IMR-90 (cell line): ENCODE measurements around the gene RAD51B. TPM values are rescaled to one million over a fixed set of nuclear protein-coding genes. Genes with fewer than 3 reads are reported as not detected.
A peak's percentile ranks its signal among the peaks of the same experiment; 100 is the strongest.

ENCODE experiments used
- ATAC-seq: fragments of 200-7000 bp; cut with Tn5 transposase; 2 replicates; pipeline ENCODE4 v1.9.1; 2020; ENCODE audit warnings: low read depth, mild to moderate bottlenecking, moderate library complexity
- BruUV-seq: library from RNA; stranded (reverse); fragments of 400-500 nt; replicated peaks from 2 replicates; lab custom pipeline; 2021; lab: Mats Ljungman, UMichigan
- CTCF ChIA-PET: fragments of 300-600 bp; formaldehyde crosslinking; extraction: SDS; loops from one replicate; lab custom pipeline; 2021; ENCODE audit warnings: antibody characterized with exemption; lab: Yijun Ruan, JAX
- POLR2A ChIA-PET: fragments of 300-600 bp; sonication (Branson Sonifier 250); formaldehyde crosslinking; loops from one replicate; lab custom pipeline; 2022; ENCODE audit warnings: antibody characterized with exemption; ENCODE audit not compliant: unreplicated experiment; lab: Charles Lee
- DNase-seq: peaks from one replicate; pipeline ENCODE4 v3.0.0; 2013
- H2AFZ ChIP-seq: replicated peaks from 2 replicates; pipeline ENCODE3; 2013; ENCODE audit warnings: low read length, mild to moderate bottlenecking; ENCODE audit not compliant: poor library complexity
- H2AK5ac ChIP-seq: 2 replicates; pipeline ENCODE4 v1.6.1; 2013; ENCODE audit warnings: low read depth, low read length, inconsistent platforms
- H2AK9ac ChIP-seq: replicated peaks from 2 replicates; pipeline ENCODE3; 2013; ENCODE audit warnings: mild to moderate bottlenecking, low read depth, low read length, moderate library complexity; ENCODE audit not compliant: poor library complexity
- H2BK120ac ChIP-seq: 2 replicates; pipeline ENCODE4 v1.6.1; 2013; ENCODE audit warnings: low read depth, low read length, inconsistent platforms
- H2BK15ac ChIP-seq: 3 replicates; pipeline ENCODE4 v1.6.1; 2013; ENCODE audit warnings: low read depth, low read length, inconsistent platforms
- H2BK20ac ChIP-seq: 2 replicates; pipeline ENCODE4 v1.6.1; 2013; ENCODE audit warnings: low read depth, mild to moderate bottlenecking, inconsistent platforms, low read length, moderate library complexity
- H2BK5ac ChIP-seq: 2 replicates; pipeline ENCODE4 v1.6.1; 2013; ENCODE audit warnings: mild to moderate bottlenecking, low read depth, low read length, inconsistent platforms; ENCODE audit not compliant: poor library complexity, severe bottlenecking
- H3K14ac ChIP-seq: replicated peaks from 2 replicates; pipeline ENCODE4 v1.6.1; 2013; ENCODE audit warnings: low read depth, low read length, inconsistent platforms
- H3K18ac ChIP-seq: 2 replicates; pipeline ENCODE4 v1.6.1; 2013; ENCODE audit warnings: low read depth, low read length, control low read depth
- H3K23ac ChIP-seq: 2 replicates; pipeline ENCODE4 v1.6.1; 2013; ENCODE audit warnings: low read depth, low read length, inconsistent platforms
- H3K27ac ChIP-seq: 2 replicates; pipeline ENCODE4 v1.5.1; 2013; ENCODE audit warnings: mild to moderate bottlenecking, control low read depth, low read length; ENCODE audit not compliant: insufficient read depth
- H3K27me3 ChIP-seq: 2 replicates; pipeline ENCODE4 v1.6.1; 2013; ENCODE audit warnings: low read length; ENCODE audit not compliant: control insufficient read depth, insufficient read depth
- H3K36me3 ChIP-seq: 2 replicates; pipeline ENCODE4 v1.6.1; 2013; ENCODE audit warnings: low read length, mixed read lengths; ENCODE audit not compliant: control insufficient read depth, insufficient read depth
- H3K4ac ChIP-seq: 2 replicates; pipeline ENCODE4 v1.6.1; 2013; ENCODE audit warnings: low read depth, low read length, inconsistent platforms
- H3K4me1 ChIP-seq: 2 replicates; pipeline ENCODE4 v1.6.1; 2013; ENCODE audit warnings: low read length, mixed read lengths; ENCODE audit not compliant: control insufficient read depth, insufficient read depth
- H3K4me2 ChIP-seq: 2 replicates; pipeline ENCODE4 v1.6.1; 2013; ENCODE audit warnings: low read depth, mild to moderate bottlenecking, control low read depth, low read length, moderate library complexity
- H3K4me3 ChIP-seq: 2 replicates; pipeline ENCODE4 v1.5.1; 2013; ENCODE audit warnings: low read depth, mild to moderate bottlenecking, control low read depth, low read length, moderate library complexity; ENCODE audit not compliant: insufficient read depth
- H3K56ac ChIP-seq: 2 replicates; pipeline ENCODE4 v1.6.1; 2013; ENCODE audit warnings: low read length, inconsistent platforms; ENCODE audit not compliant: insufficient read depth; ENCODE audit errors: extremely low read depth
- H3K79me1 ChIP-seq, 2 experiments: 2 replicates each; pipeline ENCODE4 v1.6.1; 2013; ENCODE audit warnings: low read length in 2 of 2, inconsistent platforms in 1 of 2, low read depth in 1 of 2
- H3K9ac ChIP-seq: 2 replicates; pipeline ENCODE4 v1.6.1; 2013; ENCODE audit warnings: low read depth, low read length, control low read depth
- H3K9me1 ChIP-seq: 2 replicates; pipeline ENCODE4 v1.6.1; 2013; ENCODE audit warnings: low read length, inconsistent platforms; ENCODE audit not compliant: insufficient read depth
- H3K9me3 ChIP-seq: 2 replicates; pipeline ENCODE4 v1.6.1; 2013; ENCODE audit warnings: low read length; ENCODE audit not compliant: control insufficient read depth, insufficient read depth
- H4K20me1 ChIP-seq: 2 replicates; pipeline ENCODE4 v1.6.1; 2013; ENCODE audit warnings: low read length, inconsistent platforms; ENCODE audit not compliant: insufficient read depth
- H4K5ac ChIP-seq: 2 replicates; pipeline ENCODE4 v1.6.1; 2013; ENCODE audit warnings: mild to moderate bottlenecking, low read depth, low read length, control low read depth
- H4K8ac ChIP-seq, 2 experiments: 2 replicates each; pipeline ENCODE4 v1.6.1; 2013; ENCODE audit warnings: low read depth in 2 of 2, low read length in 2 of 2, control low read depth in 1 of 2, inconsistent platforms in 1 of 2
- H4K91ac ChIP-seq: 2 replicates; pipeline ENCODE4 v1.6.1; 2013; ENCODE audit warnings: low read depth, low read length, inconsistent platforms; ENCODE audit not compliant: insufficient read depth
- CEBPB ChIP-seq: IDR thresholded peaks from 2 replicates; pipeline ENCODE4 v1.6.1; 2012; ENCODE audit warnings: low read depth, low read length, improper control_type of control experiment
- CTCF ChIP-seq: conservative IDR thresholded peaks from 2 replicates; pipeline ENCODE4 v1.5.1; 2012; ENCODE audit warnings: mild to moderate bottlenecking, low read depth, low read length, improper control_type of control experiment
- ELK1 ChIP-seq: fragments of 150-350 bp; IDR thresholded peaks from 2 replicates; pipeline ENCODE4 v1.6.1; 2016; ENCODE audit warnings: low read depth, mild to moderate bottlenecking, low read length, moderate library complexity, borderline replicate concordance
- FOS ChIP-seq: fragments of 150-350 bp; IDR thresholded peaks from 2 replicates; pipeline ENCODE4 v1.6.1; 2016; ENCODE audit warnings: low read depth, low read length
- MAFK ChIP-seq: IDR thresholded peaks from 2 replicates; pipeline ENCODE4 v1.6.1; 2012; ENCODE audit warnings: low read depth, low read length, improper control_type of control experiment
- MAZ ChIP-seq: IDR thresholded peaks from 2 replicates; pipeline ENCODE4 v1.6.1; 2012; ENCODE audit warnings: low read depth, mild to moderate bottlenecking, low read length, improper control_type of control experiment, moderate library complexity, borderline replicate concordance
- RAD21 ChIP-seq: IDR thresholded peaks from 2 replicates; pipeline ENCODE4 v1.6.1; 2012; ENCODE audit warnings: low read length, improper control_type of control experiment
- RFX5 ChIP-seq: IDR thresholded peaks from 2 replicates; pipeline ENCODE4 v1.8.0; 2012; ENCODE audit warnings: low read depth, mild to moderate bottlenecking, low read length, moderate library complexity
- WGBS, 2 experiments: methylation state at CpG; one replicate each; pipeline versions ENCODE4 v1.1.5 to v1.1.7; 2013; ENCODE audit warnings: missing lambda C conversion rate in 2 of 2; ENCODE audit not compliant: insufficient read length in 1 of 2; ENCODE audit errors: extremely low coverage in 2 of 2; 5-methylcytosine and 5-hydroxymethylcytosine counted together
- dilution Hi-C: fragments of 300-500 bp; cut with HindIII; formaldehyde crosslinking; loops from one replicate; pipeline ENCODE4 v1.14.3; 2018; ENCODE audit warnings: low sequenced_read_pairs; ENCODE audit not compliant: unreplicated experiment
- in situ Hi-C: fragments of 300-500 bp; cut with MboI; formaldehyde crosslinking; loops from 3 replicates; pipeline ENCODE4 v1.14.3; 2019; ENCODE audit warnings: low sequenced_read_pairs, inconsistent platforms, mixed read lengths
- intact Hi-C: fragments of 100-400 bp; cut with micrococcal nuclease; formaldehyde crosslinking; loops from 2 replicates; pipeline ENCODE4 v1.10.0; 2022
- polyA plus RNA-seq, 3 experiments: library from polyadenylated mRNA; depleted of rRNA; stranded (reverse); fragments of >200 nt; gene quantifications; 2 replicates each; pipeline ENCODE4 v1.2.3, GENCODE V29; 2012; ENCODE audit warnings: low replicate concordance in 1 of 3
- total RNA-seq: library from RNA; depleted of rRNA; stranded (reverse); fragments of >200 nt; gene quantifications from 2 replicates; pipeline ENCODE4 v1.2.3, GENCODE V29; 2012

The RAD51B gene
- total and polyA plus RNA-seq, 2 of the 4 experiments (the other 2 are of a cell fraction) = 5.1 to 18.8 TPM

GRCh38 chr14:68506645-68507419 is 687.3 kb downstream of the RAD51B start (continued):
- no peak for TF ChIP-seq ELK1
- no peak for TF ChIP-seq MAFK

- WGBS, 2 experiments = 96% methylated on average over 3 of the region's 10 CpGs; no CpG with 5 or more reads in 1 of the 2 experiments
Observed at GRCh38 chr14:68507544-68508081, 688.0 kb downstream of the RAD51B start.

More at GRCh38 chr14:68507544-68508081, 688.0 kb downstream of the RAD51B start:
- H2AFZ ChIP-seq = no peak overlapping the region
- POLR2A ChIA-PET = no interaction called here
- H2AK9ac ChIP-seq = no peak overlapping the region
- ATAC-seq (no peak), DNase-seq (no peak)
- H2BK15ac ChIP-seq = peak overlapping the region; percentile 43; the same call in 1 of the 3 replicates
- in situ Hi-C loops (no loop called here), dilution Hi-C loops (no loop called here), intact Hi-C loops (no loop called here)
- H3K9me1 ChIP-seq = peaks cover 30% of the 10 kb centered on the region
- H2BK5ac ChIP-seq = no peak overlapping the region
- H3K4me2 ChIP-seq = no peak overlapping the region
- H3K9ac ChIP-seq = no peak overlapping the region
- H3K36me3 ChIP-seq = no peaks in the 10 kb centered on the region
- H3K4me1 ChIP-seq = peaks cover 29% of the 10 kb centered on the region
- no peak overlapping the region for H3K56ac ChIP-seq
- H3K18ac ChIP-seq = no peak overlapping the region
- H3K4ac ChIP-seq = peak overlapping the region; percentile 96
- H4K20me1 ChIP-seq = no peaks in the 10 kb centered on the region
- H4K91ac ChIP-seq = peak overlapping the region; percentile 23
- H2BK120ac ChIP-seq = peak overlapping the region; percentile 99
- TF ChIP-seq ELK1 = no peak
- TF ChIP-seq MAFK = no peak
- no peak for TF ChIP-seq FOS
- no peak for TF ChIP-seq RFX5
- TF ChIP-seq CTCF = no peak
- no peak for TF ChIP-seq MAZ
- no peak for TF ChIP-seq CEBPB
- TF ChIP-seq RAD21 = no peak
- H3K27ac ChIP-seq = no peak overlapping the region
- no peaks in the 10 kb centered on the region for H3K9me3 ChIP-seq
- BruUV-seq = no TSS peak
- H3K4me3 ChIP-seq = no peak overlapping the region
- peak overlapping the region; percentile 54; the same call in 1 of the 2 replicates for H2BK20ac ChIP-seq
- CTCF ChIA-PET = no interaction called here
- no peaks in the 10 kb centered on the region for H3K27me3 ChIP-seq
- no peak overlapping the region; a peak in 1 of 4 replicates for H4K8ac ChIP-seq
- H4K5ac ChIP-seq = no peak overlapping the region
- H3K23ac ChIP-seq = no peak overlapping the region
- 0 out of 2 replicates have a peak overlapping the region, but pooled peaks have one; percentile 8 for H3K14ac ChIP-seq
- 0 out of 4 replicates have a peak, but pooled peaks cover 0 to 2% of the 10 kb centered on the region in 2 experiments for H3K79me1 ChIP-seq
- H2AK5ac ChIP-seq = peak overlapping the region; percentile 91
